Stimulated activated CD4-positive, alpha-beta T cell treated with anti-CD3 and anti-CD28 coated beads, Interleukin-12 subunit alpha, Interleukin-12 subunit beta, amount 100 ng/mL, for 48 hours (primary cell): ENCODE results near the gene ZNF628.
"Not testable (repeated sequence)": the region's sequence is repeated elsewhere in the genome, so short reads cannot be mapped to it uniquely, and the experiment has no call there.

Source experiments
- DNase-seq, 3 donors: peaks; one replicate each; pipeline ENCODE4 v3.0.0-alpha.2; 2020; ENCODE audit warnings: low read depth in 2 of 3, low spot score in 1 of 3

Gene ZNF628

GRCh38 chr19:55495646-55496349 lies 19.4 kb downstream of the ZNF628 start:
- no peak for DNase-seq

- DNase-seq, result not testable (repeated sequence)
These were observed 20.4 kb downstream of the ZNF628 start for GRCh38 chr19:55496820-55497219.

GRCh38 chr19:55497763-55498162 lies 21.3 kb downstream of the ZNF628 start:
- no peak for DNase-seq

- no peak for DNase-seq
These were observed 21.9 kb downstream of the ZNF628 start for GRCh38 chr19:55498246-55498840.

- DNase-seq, result no peak
These were observed 24.0 kb downstream of the ZNF628 start for GRCh38 chr19:55500368-55500952.

- no peak for DNase-seq
These were observed 26.0 kb downstream of the ZNF628 start for GRCh38 chr19:55502197-55502952.

- no peak for DNase-seq
These were observed 26.7 kb downstream of the ZNF628 start for GRCh38 chr19:55503157-55503501.

- peak; percentile 87 to 93 (median 89) for DNase-seq
These were observed 27.3 kb downstream of the ZNF628 start for GRCh38 chr19:55503502-55504251.

- no peak for DNase-seq
These were observed 27.8 kb downstream of the ZNF628 start for GRCh38 chr19:55504252-55504603.

- DNase-seq, result no peak
These were observed 28.6 kb downstream of the ZNF628 start for GRCh38 chr19:55504981-55505380.

GRCh38 chr19:55508120-55508519 lies 31.7 kb downstream of the ZNF628 start:
- DNase-seq, result no peak

- peak; percentile 88 to 94 (median 89) for DNase-seq
These were observed 40.6 kb downstream of the ZNF628 start for GRCh38 chr19:55516878-55517620.

- DNase-seq, result no peak
These were observed 43.3 kb downstream of the ZNF628 start for GRCh38 chr19:55519451-55520311.

GRCh38 chr19:55520691-55521292 lies 44.4 kb downstream of the ZNF628 start:
- no peak for DNase-seq

- no peak for DNase-seq
These were observed 49.1 kb downstream of the ZNF628 start for GRCh38 chr19:55525289-55526101.

GRCh38 chr19:55526216-55527196 lies 50.1 kb downstream of the ZNF628 start:
- DNase-seq, result no peak
